Smooth muscle cell (in vitro differentiated cells): ENCODE measurements around the gene CDKN1C. TPM values are rescaled to one million over a fixed set of nuclear protein-coding genes. Genes with fewer than 3 reads are reported as not detected.

ENCODE experiments used
- DNase-seq: peaks from one replicate; lab custom pipeline; 2025; ENCODE audit not compliant: unreplicated experiment; lab: John Stamatoyannopoulos, UW
- H2AFZ ChIP-seq: fragments of 200-600 bp; sonication (generic); 2 replicates; pipeline ENCODE4 v1.6.0; 2016; ENCODE audit warnings: antibody characterized with exemption, low read depth, mild to moderate bottlenecking
- H3F3A ChIP-seq: fragments of 200-600 bp; sonication (generic); 2 replicates; pipeline ENCODE4 v1.6.0; 2017; ENCODE audit warnings: antibody characterized with exemption, low read depth
- H3K27ac ChIP-seq: fragments of 200-600 bp; sonication (generic); 2 replicates; pipeline ENCODE4 v1.5.1; 2016; ENCODE audit warnings: low read depth, mild to moderate bottlenecking
- H3K27me3 ChIP-seq: fragments of 200-600 bp; sonication (generic); 2 replicates; pipeline ENCODE4 v1.6.1; 2016; ENCODE audit warnings: low read depth, mild to moderate bottlenecking
- H3K36me3 ChIP-seq: fragments of 200-600 bp; sonication (generic); 2 replicates; pipeline ENCODE4 v1.5.1; 2016; ENCODE audit warnings: low read depth
- H3K4me1 ChIP-seq: fragments of 200-600 bp; sonication (generic); 2 replicates; pipeline ENCODE4 v1.5.1; 2016; ENCODE audit warnings: low read depth
- H3K4me2 ChIP-seq: fragments of 200-600 bp; sonication (generic); 2 replicates; pipeline ENCODE4 v1.6.0; 2016; ENCODE audit warnings: mild to moderate bottlenecking
- H3K4me3 ChIP-seq: fragments of 200-600 bp; sonication (generic); 2 replicates; pipeline ENCODE4 v1.5.1; 2016; ENCODE audit warnings: mild to moderate bottlenecking
- H3K79me2 ChIP-seq: fragments of 200-600 bp; sonication (generic); 2 replicates; pipeline ENCODE4 v1.6.0; 2016; ENCODE audit warnings: low read depth, mild to moderate bottlenecking
- H3K9ac ChIP-seq: fragments of 200-600 bp; sonication (generic); 2 replicates; pipeline ENCODE4 v1.6.0; 2016; ENCODE audit warnings: low read depth
- H3K9me3 ChIP-seq: fragments of 200-600 bp; sonication (generic); replicated peaks from 2 replicates; pipeline ENCODE4 v1.5.1; 2016; ENCODE audit warnings: low read depth
- H4K20me1 ChIP-seq: fragments of 200-600 bp; sonication (generic); 2 replicates; pipeline ENCODE4 v1.6.0; 2016; ENCODE audit warnings: low read depth
- CTCF ChIP-seq: fragments of 200-600 bp; sonication (generic); IDR thresholded peaks from 2 replicates; pipeline ENCODE4 v1.5.1; 2017; ENCODE audit warnings: borderline replicate concordance, mild to moderate bottlenecking, antibody characterized with exemption; ENCODE audit not compliant: insufficient read depth, poor library complexity, severe bottlenecking
- WGBS: methylation state at CpG from one replicate; pipeline ENCODE4 v1.1.7; 2016; ENCODE audit warnings: low lambda C conversion rate; 5-methylcytosine and 5-hydroxymethylcytosine counted together
- polyA plus RNA-seq: library from polyadenylated mRNA; unstranded; fragments of >200 nt; fragmentation: Nextera tagmentation; extraction: Ambion mirVana; gene quantifications from 2 replicates; pipeline ENCODE4 v1.2.1, GENCODE V29; 2016
- small RNA-seq: library from RNA; depleted of rRNA; stranded (forward); fragments of <200 nt; gene quantifications from one replicate; pipeline ENCODE3, GENCODE V24; 2014
- total RNA-seq: library from RNA; depleted of rRNA; stranded (reverse); fragments of >200 nt; gene quantifications from 2 replicates; pipeline ENCODE4 v1.2.3, GENCODE V29; 2014

The CDKN1C gene
- total and polyA plus RNA-seq, 2 experiments from 2014 or later: 171 to 392 TPM

GRCh38 chr11:2834503-2835273, 50.9 kb downstream of the CDKN1C start:
- Histone ChIP-seq H4K20me1 (no peaks in the 10 kb centered on the region), H2AFZ (no peak overlapping the region), H3K9ac (no peak overlapping the region), H3K4me1 (peaks cover 17% of the 10 kb centered on the region), H3F3A (no peaks in the 10 kb centered on the region), H3K4me2 (no peak overlapping the region), H3K79me2 (no peaks in the 10 kb centered on the region), H3K27me3 (no peaks in the 10 kb centered on the region), H3K36me3 (no peaks in the 10 kb centered on the region), H3K9me3 (no peaks in the 10 kb centered on the region), H3K27ac (no peak overlapping the region), H3K4me3 (no peak overlapping the region)
- no peak for DNase-seq
- 66% methylated on average over 13 of the region's 16 CpGs for WGBS
- TF ChIP-seq CTCF: no peak

- Histone ChIP-seq H3K79me2 (no peaks in the 10 kb centered on the region), H3K27ac (no peak overlapping the region), H3K27me3 (no peaks in the 10 kb centered on the region), H3K36me3 (no peaks in the 10 kb centered on the region), H3K4me3 (no peak overlapping the region), H3K9me3 (peaks cover 6% of the 10 kb centered on the region), H3K4me2 (no peak overlapping the region), H3F3A (no peaks in the 10 kb centered on the region), H3K4me1 (peaks cover 12% of the 10 kb centered on the region), H3K9ac (no peak overlapping the region), H2AFZ (no peak overlapping the region), H4K20me1 (no peaks in the 10 kb centered on the region)
- no peak for TF ChIP-seq CTCF
- 93% methylated on average over 19 of the region's 19 CpGs for WGBS
- no peak for DNase-seq
Observed at GRCh38 chr11:2833716-2834502, 51.7 kb downstream of the CDKN1C start.

Small RNAs within 50 kb of the gene (small RNA-seq; reads per million reads assigned to genes)
- not detected for gene AC013791.1

Other genes with a start within 250 kb of the CDKN1C start
- gene KCNQ1OT1, start 185.8 kb downstream of the CDKN1C start, total RNA-seq: 9.8 and 12.3 TPM in 2 replicates
- gene KCNQ1OT1, start 185.8 kb downstream of the CDKN1C start, polyA plus RNA-seq: 1.6 and 4.6 TPM in 2 replicates
- gene PHLDA2, start 43.6 kb upstream of the CDKN1C start, total RNA-seq: 11.0 and 21.8 TPM in 2 replicates
- gene PHLDA2, start 43.6 kb upstream of the CDKN1C start, polyA plus RNA-seq: 89.3 and 90.7 TPM in 2 replicates
- gene NAP1L4, start 106.6 kb upstream of the CDKN1C start, total RNA-seq: 63.1 and 102 TPM in 2 replicates
- gene NAP1L4, start 106.6 kb upstream of the CDKN1C start, polyA plus RNA-seq: 95.0 and 114 TPM in 2 replicates
- 51.7 and 57.0 TPM in 2 replicates for gene CARS1, start 171.6 kb upstream of the CDKN1C start, total RNA-seq
- 61.6 and 64.6 TPM in 2 replicates for gene CARS1, start 171.6 kb upstream of the CDKN1C start, polyA plus RNA-seq